GM10266 (cell line): ENCODE results near the gene DENND2C.

ENCODE experiments used
- DNase-seq: peaks from one replicate; pipeline ENCODE4 v3.0.0; 2012; ENCODE audit errors: extremely low spot score
- TF ChIP-seq, protein P1 (sequence below): IDR thresholded peaks from 2 replicates; pipeline ENCODE4 v1.5.1; 2012; ENCODE audit warnings: mild to moderate bottlenecking, low read depth; ENCODE audit not compliant: control insufficient read depth, insufficient read depth; ENCODE audit errors: missing control alignments

The DENND2C gene

GRCh38 chr1:114632427-114632826, 37.4 kb downstream of the DENND2C start:
- DNase-seq: no peak
- TF ChIP-seq, protein P1, sequence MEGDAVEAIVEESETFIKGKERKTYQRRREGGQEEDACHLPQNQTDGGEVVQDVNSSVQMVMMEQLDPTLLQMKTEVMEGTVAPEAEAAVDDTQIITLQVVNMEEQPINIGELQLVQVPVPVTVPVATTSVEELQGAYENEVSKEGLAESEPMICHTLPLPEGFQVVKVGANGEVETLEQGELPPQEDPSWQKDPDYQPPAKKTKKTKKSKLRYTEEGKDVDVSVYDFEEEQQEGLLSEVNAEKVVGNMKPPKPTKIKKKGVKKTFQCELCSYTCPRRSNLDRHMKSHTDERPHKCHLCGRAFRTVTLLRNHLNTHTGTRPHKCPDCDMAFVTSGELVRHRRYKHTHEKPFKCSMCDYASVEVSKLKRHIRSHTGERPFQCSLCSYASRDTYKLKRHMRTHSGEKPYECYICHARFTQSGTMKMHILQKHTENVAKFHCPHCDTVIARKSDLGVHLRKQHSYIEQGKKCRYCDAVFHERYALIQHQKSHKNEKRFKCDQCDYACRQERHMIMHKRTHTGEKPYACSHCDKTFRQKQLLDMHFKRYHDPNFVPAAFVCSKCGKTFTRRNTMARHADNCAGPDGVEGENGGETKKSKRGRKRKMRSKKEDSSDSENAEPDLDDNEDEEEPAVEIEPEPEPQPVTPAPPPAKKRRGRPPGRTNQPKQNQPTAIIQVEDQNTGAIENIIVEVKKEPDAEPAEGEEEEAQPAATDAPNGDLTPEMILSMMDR: no peak

GRCh38 chr1:114627107-114627506, 42.7 kb downstream of the DENND2C start:
- TF ChIP-seq, protein P1: no peak
- no peak for DNase-seq

GRCh38 chr1:114623364-114623763, 46.5 kb downstream of the DENND2C start:
- TF ChIP-seq, protein P1: no peak

DNA sequence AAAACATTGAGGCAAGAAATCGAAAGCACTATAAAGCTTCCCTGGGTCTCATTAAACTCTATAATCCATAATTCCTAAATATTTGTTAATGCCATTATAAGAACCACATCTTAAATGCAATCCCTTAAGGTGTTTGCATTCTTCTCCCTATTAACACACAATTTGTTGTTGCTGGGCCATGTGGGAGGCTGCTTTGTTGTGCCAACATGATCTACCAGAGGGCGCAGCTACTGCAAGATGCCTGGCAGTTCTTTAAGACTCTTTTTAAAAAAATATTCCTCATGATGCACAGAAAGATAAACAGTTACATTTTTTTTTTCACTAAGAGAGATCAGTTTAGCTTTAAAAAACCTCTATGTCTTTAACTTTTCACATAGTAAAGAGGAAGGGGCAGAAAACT, 49.4 kb downstream of the DENND2C start:
- TF ChIP-seq, protein P1: no peak

More at GRCh38 chr1:114623364-114623763, 46.5 kb downstream of the DENND2C start:
- no peak for DNase-seq

GRCh38 chr1:114618606-114619005, 51.2 kb downstream of the DENND2C start:
- TF ChIP-seq, protein P1: no peak

More for the DNA sequence above, 49.4 kb downstream of the DENND2C start:
- DNase-seq: no peak

DNA sequence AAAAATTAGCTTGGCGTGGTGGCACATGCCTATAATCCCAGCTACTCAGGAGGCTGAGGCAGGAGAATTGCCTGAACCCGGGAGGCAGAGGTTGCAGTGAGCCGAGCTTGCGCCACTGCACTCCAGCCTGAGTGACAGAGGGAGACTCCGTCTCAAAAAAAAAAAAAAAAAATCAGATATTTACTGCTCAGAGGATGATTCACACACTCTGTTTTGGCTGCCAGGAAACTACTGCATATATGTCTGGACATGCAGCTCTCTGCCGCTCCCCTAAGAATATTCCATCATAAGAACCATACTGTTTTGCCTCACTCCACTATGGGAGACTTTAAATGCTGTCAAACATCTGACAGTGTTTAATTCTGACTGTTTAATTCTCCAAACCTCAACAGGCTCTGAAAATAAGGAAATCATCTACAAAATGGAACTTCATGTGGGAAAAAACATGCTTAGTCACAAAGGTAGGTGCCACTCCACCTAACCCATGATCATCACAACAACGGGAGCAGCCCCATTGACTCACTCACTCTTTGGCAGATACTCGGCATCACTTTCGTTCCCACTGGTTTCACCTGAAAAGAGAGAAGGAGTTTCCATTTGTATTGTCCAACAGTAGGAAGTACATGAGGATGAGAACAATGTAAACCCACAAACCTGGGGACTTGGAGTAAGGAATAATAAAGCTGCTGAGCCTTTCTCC, 59.2 kb downstream of the DENND2C start:
- TF ChIP-seq, protein P1: no peak
- no peak for DNase-seq

More at GRCh38 chr1:114618606-114619005, 51.2 kb downstream of the DENND2C start:
- no peak for DNase-seq

GRCh38 chr1:114609826-114610225, 60.0 kb downstream of the DENND2C start:
- no peak for DNase-seq
- TF ChIP-seq, protein P1: no peak
